ENCODE results near the gene ARV1.
A peak's percentile ranks its signal among the peaks of the same experiment; 100 is the strongest.

DNA sequence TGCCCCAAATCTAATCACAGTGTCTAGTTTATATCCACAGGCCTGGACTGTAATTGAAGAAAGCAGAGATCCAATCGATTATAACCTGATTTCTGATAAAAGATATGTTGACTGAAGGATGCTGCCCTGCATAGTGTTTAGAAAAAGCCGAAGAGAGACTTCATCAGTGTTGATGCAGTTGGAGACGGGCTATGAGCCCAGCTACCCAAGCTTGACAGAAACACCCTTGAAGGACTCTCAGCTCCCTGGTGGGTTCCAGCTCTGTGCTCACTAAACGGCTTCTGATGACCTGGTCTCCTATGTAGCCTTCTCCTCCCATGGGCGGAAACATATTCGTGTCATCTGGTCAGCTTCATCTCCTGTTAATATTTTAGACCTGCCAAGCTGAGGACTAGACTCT is 50.9 kb downstream of the ARV1 start:
- TF ChIP-seq GATA3 (IDR thresholded peaks at IDR 0.05; ENCODE audit: low read depth, low read length) = no peak
- peak; percentile 47; the same call in 1 of the 2 replicates for TF ChIP-seq GATA2 (IDR thresholded peaks at IDR 0.05; ENCODE audit: low read depth, low read length)
